Heart left ventricle (tissue), 16 donors: ENCODE data around the gene ZSWIM8. TPM values are rescaled to one million over a fixed set of nuclear protein-coding genes. Genes with fewer than 3 reads are reported as not detected.
A peak's percentile ranks its signal among the peaks of the same experiment; 100 is the strongest.

ENCODE experiments used
- ATAC-seq, 4 donors: fragments of 200-7000 bp; cut with Tn5 transposase; one replicate each; pipeline ENCODE4 v1.9.1; 2020 to 2022; ENCODE audit warnings: moderate library complexity in 4 of 4, mild to moderate bottlenecking in 3 of 4, moderate number of reproducible peaks in 1 of 4
- DNase-seq, 5 donors: peaks; one replicate each; pipeline ENCODE4 v3.0.0-alpha.2; 2020
- H3K27ac ChIP-seq, 12 donors: fragments of 200-600 bp; sonication (generic) in 4 of 12; one replicate each; pipeline versions ENCODE4 v1.5.0 to v1.8.0; 2016 to 2022; ENCODE audit warnings: mild to moderate bottlenecking in 2 of 12
- H3K27me3 ChIP-seq, 9 donors: fragments of 200-600 bp; sonication (generic) in 2 of 9; one replicate each; pipeline versions ENCODE4 v1.5.1 to v1.8.0; 2016 to 2022; ENCODE audit warnings: mild to moderate bottlenecking in 3 of 9
- H3K36me3 ChIP-seq, 9 donors: fragments of 200-600 bp; sonication (generic) in 2 of 9; one replicate each; pipeline versions ENCODE4 v1.5.0 to v1.8.0; 2018 to 2022; ENCODE audit warnings: mild to moderate bottlenecking in 2 of 9
- H3K4me1 ChIP-seq, 12 donors: fragments of 200-600 bp; sonication (generic) in 4 of 12; one replicate each; pipeline versions ENCODE4 v1.5.0 to v1.8.0; 2016 to 2022; ENCODE audit warnings: mild to moderate bottlenecking in 3 of 12
- H3K4me3 ChIP-seq, 12 donors: fragments of 200-600 bp; sonication (generic) in 4 of 12; one replicate each; pipeline versions ENCODE4 v1.5.0 to v1.8.0; 2017 to 2022; ENCODE audit warnings: mild to moderate bottlenecking in 9 of 12, moderate library complexity in 4 of 12
- H3K9me3 ChIP-seq, 12 donors: fragments of 200-600 bp; sonication (generic) in 4 of 12; one replicate each; pipeline versions ENCODE4 v1.5.0 to v1.8.0; 2016 to 2022; ENCODE audit warnings: mild to moderate bottlenecking in 1 of 12
- POLR2A ChIP-seq, 2 donors: fragments of 450-650 bp; IDR thresholded peaks; one replicate each; pipeline ENCODE4 v1.6.1; 2017; ENCODE audit warnings: antibody characterized with exemption in 2 of 2, mild to moderate bottlenecking in 2 of 2, moderate library complexity in 2 of 2
- WGBS, 4 donors: extraction: QIAGEN DNeasy Blood & Tissue Kit in 2 of 4; methylation state at CpG; one replicate each; pipeline versions ENCODE4 v1.1.5 to v1.1.7; 2013 to 2018; 5-methylcytosine and 5-hydroxymethylcytosine counted together
- intact Hi-C, 10 donors: fragments of 100-400 bp; cut with DNase I; formaldehyde crosslinking; loops; one replicate each; pipeline versions ENCODE4 v1.11.1 to v1.14.2; 2022
- polyA plus RNA-seq, 2 donors: library from polyadenylated mRNA; stranded (reverse); fragments of 200-250 nt; gene quantifications; one replicate each; pipeline ENCODE4 v1.2.3, GENCODE V29; 2013
- total RNA-seq, 9 donors: library from RNA; depleted of rRNA in 2 of 9; stranded (reverse); fragments of >200 nt in 2 of 9; fragmentation: NEBNext Ultra II Directional in 3 of 9; extraction: Animal tissue kit (Norgen Biotek cat#: 25700) in 3 of 9; gene quantifications; one replicate each; pipeline versions ENCODE4 v1.1.0 to v1.2.4, GENCODE V29; 2016 to 2023
- TF ChIP-seq, protein P1 (sequence below), 12 donors: fragments of 200-600 bp; sonication (generic) in 4 of 12; IDR thresholded peaks; one replicate each; pipeline versions ENCODE4 v1.5.0 to v1.8.0; 2018 to 2022; ENCODE audit warnings: antibody characterized with exemption in 12 of 12, mild to moderate bottlenecking in 5 of 12
- donor health status: ischemic (EF 13 %, LVEDD 7.1; RV severe dilation, severe dysfunction).
- donor health status: healthy with polysubstance abuse.
- donor health status: DM: no; HTN: yes; CAD: no.
- donor health status: DM: no; HTN: no; CAD: no.
- donor health status: ischemic (EF 25% LVEDD 6.9; RV normal size, moderate dysfunction).
- donor health status: ischemic (EF 25% LVEDD 5.7; RV mildly dilated, moderate dysfunction).
- donor health status: healthy.
- donor health status: DM: yes; HTN: yes; CAD: no.
- donor health status: ischemic (EF 35%, LVEDD 5.7; RV mildly dilated, moderate dysfunction).
- donor health status: nonischemic (EF 11% LVEDD 7.7; RV severe dilation, severe dysfunction).
- donor health status: DM: yes; HTN: yes; CAD: no.
- donor health status: PGD.
- donor health status: ischemic (EF 29% LVEDD 5.4; RV normal size, mild dysfunction).
- donor health status: nonischemic (EF 23%, LVEDD 6.1; RV moderate dilation, normal function).

The ZSWIM8 gene
- total and polyA plus RNA-seq, 11 donors = 37.6 to 69.7 (median 58.0) TPM

DNA sequence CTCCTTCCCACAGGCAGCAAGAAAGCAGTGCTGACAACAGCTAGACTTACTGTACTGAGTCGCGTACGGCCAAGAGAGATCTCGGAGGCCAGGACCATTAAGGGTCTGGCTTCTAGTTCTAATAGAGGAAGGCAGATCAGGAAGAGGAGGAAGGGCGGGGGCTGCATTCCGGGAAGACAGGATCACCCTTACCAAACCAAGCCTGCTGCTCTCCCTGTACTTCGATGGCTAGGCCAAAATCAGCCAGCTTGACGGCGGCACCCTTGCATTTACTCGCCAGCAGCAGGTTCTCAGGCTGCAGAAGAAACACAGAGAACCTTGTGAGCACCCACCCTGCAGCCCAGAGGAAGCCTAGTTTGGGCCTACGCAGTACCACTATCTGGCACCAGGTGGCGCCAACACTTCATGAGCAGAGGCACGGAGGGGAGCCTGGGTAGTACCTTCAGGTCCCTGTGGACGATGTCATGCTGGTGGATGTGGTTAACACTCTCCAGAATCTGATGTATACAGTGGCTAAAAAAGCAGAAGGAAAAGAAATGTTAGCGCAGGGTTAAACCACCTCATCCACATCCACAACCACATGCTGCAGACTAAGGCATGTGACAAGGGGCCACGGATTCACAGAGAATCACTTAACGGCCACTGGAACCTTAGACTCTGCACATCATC lies 63.5 kb downstream of the ZSWIM8 start:
- peak overlapping the region; percentile 7 to 88 (median 61) for H3K27ac ChIP-seq
- no peaks in the 10 kb centered on the region for H3K9me3 ChIP-seq
- peaks cover 0 to 80% (median 48%) of the 10 kb centered on the region in 9 donors for H3K36me3 ChIP-seq
- H3K4me1 ChIP-seq = peaks cover 0 to 29% (median 14%) of the 10 kb centered on the region in 12 donors
- WGBS, 4 donors = 25 to 37% (median 35%) methylated on average over 16 to 17 of the region's 17 CpGs
- peak; percentile 80 to 93 (median 92) for ATAC-seq
- H3K27me3 ChIP-seq = no peaks in the 10 kb centered on the region
- DNase-seq = peak; percentile 81 to 91 (median 84)
- peak overlapping the region in 6 of 12 donors; percentile 8 to 29 (median 16) for H3K4me3 ChIP-seq
- TF ChIP-seq POLR2A (IDR thresholded peaks at IDR 0.05) = no peak
- TF ChIP-seq, protein P1, sequence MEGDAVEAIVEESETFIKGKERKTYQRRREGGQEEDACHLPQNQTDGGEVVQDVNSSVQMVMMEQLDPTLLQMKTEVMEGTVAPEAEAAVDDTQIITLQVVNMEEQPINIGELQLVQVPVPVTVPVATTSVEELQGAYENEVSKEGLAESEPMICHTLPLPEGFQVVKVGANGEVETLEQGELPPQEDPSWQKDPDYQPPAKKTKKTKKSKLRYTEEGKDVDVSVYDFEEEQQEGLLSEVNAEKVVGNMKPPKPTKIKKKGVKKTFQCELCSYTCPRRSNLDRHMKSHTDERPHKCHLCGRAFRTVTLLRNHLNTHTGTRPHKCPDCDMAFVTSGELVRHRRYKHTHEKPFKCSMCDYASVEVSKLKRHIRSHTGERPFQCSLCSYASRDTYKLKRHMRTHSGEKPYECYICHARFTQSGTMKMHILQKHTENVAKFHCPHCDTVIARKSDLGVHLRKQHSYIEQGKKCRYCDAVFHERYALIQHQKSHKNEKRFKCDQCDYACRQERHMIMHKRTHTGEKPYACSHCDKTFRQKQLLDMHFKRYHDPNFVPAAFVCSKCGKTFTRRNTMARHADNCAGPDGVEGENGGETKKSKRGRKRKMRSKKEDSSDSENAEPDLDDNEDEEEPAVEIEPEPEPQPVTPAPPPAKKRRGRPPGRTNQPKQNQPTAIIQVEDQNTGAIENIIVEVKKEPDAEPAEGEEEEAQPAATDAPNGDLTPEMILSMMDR (IDR thresholded peaks at IDR 0.05) = peak; percentile 99 to 100 (median 100)
- intact Hi-C loops = loop anchor here (1.0 to 10.0 kb wide), 5 partner anchors 30 to 236 kb away; no protein-coding TSS in a partner anchor

DNA sequence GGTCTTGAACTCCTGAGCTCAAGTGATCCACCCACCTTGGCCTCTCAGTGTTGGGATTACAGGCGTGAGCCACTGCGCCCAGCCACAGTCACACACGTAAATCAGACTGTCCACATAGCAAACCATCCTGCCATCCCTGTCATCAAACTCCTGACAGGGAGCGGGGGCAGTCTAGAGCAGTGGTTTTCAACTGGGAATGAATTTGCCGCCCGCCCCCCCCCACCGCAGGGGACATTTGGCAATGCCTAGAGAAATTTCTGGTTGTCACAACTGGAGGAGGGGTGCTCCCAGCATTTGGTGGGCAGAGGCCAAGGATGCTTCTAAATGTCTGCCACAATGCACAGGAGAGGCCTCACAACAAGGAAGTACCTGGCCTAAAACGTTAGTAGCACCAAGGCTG lies 64.8 kb downstream of the ZSWIM8 start:
- peaks cover 0 to 82% (median 44%) of the 10 kb centered on the region in 9 donors for H3K36me3 ChIP-seq
- H3K4me1 ChIP-seq = peaks cover 0 to 29% (median 14%) of the 10 kb centered on the region in 12 donors
- peak overlapping the region in 7 of 12 donors; percentile 0 to 88 (median 54) for H3K27ac ChIP-seq
- TF ChIP-seq, protein P1 (IDR thresholded peaks at IDR 0.05) = no peak
- TF ChIP-seq POLR2A (IDR thresholded peaks at IDR 0.05) = no peak
- no peak overlapping the region for H3K4me3 ChIP-seq
- no peak for DNase-seq
- no peaks in the 10 kb centered on the region for H3K9me3 ChIP-seq
- no peak for ATAC-seq
- H3K27me3 ChIP-seq = no peaks in the 10 kb centered on the region
- WGBS, 4 donors = 76 to 91% (median 89%) methylated on average over 8 of the region's 8 CpGs
- intact Hi-C loops = loop anchor here in 1 of 10 donors (2.0 kb wide), 1 partner anchor 91 kb away; no protein-coding TSS in a partner anchor

DNA sequence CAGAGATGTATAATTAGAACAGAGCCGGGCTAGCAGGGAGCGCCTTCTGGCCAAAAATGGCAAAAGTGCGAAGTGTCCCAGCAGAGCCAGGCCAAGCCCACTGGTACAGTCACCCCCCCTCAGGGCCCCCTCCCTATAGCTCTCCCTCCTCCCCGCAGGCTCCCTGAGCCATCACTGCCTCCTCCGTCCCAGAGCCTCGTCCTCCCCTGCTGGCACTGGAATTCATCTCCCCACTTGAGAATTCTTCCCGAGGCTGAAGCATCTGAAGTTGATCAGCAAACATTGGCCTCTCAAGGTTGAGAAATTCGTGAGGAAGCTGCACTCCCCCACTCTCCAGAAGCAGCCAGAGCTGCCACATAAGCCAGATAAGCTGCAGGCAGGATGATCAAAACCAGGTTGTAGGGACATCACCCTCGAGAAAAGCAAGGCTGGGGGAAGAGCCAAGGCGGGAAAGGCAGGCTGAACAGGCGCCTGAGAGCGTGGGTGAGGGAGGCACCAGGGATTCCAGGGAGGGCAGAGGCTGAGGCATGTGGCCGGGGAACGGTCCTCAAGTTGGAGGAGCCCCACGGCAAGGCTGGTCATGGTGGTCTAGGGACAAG lies 65.6 kb downstream of the ZSWIM8 start:
- H3K27ac ChIP-seq = peak overlapping the region in 5 of 12 donors; percentile 32 to 88 (median 56)
- 67 to 70% (median 68%) methylated on average over 15 of the region's 15 CpGs for WGBS, 4 donors
- H3K27me3 ChIP-seq = no peaks in the 10 kb centered on the region
- ATAC-seq (peak in 3 of 4 donors; percentile 20 to 56 (median 38)), DNase-seq (peak in 4 of 5 donors; percentile 33 to 57 (median 44))
- H3K4me1 ChIP-seq = peaks cover 0 to 29% (median 14%) of the 10 kb centered on the region in 12 donors
- no peak overlapping the region for H3K4me3 ChIP-seq
- peaks cover 0 to 82% (median 45%) of the 10 kb centered on the region in 9 donors for H3K36me3 ChIP-seq
- no peaks in the 10 kb centered on the region for H3K9me3 ChIP-seq
- TF ChIP-seq, protein P1 (IDR thresholded peaks at IDR 0.05) = no peak
- intact Hi-C loops = loop anchor here in 1 of 10 donors (2.0 kb wide), 1 partner anchor 90 kb away; no protein-coding TSS in a partner anchor

Other genes with a start within 250 kb of the ZSWIM8 start
- gene USP54, start 194.3 kb upstream of the ZSWIM8 start, total RNA-seq = 10 to 100 TPM; 14.1 to 37.3 (median 20.1) TPM
- gene USP54, start 194.3 kb upstream of the ZSWIM8 start, polyA plus RNA-seq = 10 to 100 TPM in 1 of 2 donors, 1 to 10 TPM in 1; 9.1 to 10.4 TPM
- 1 to 10 TPM in 3 of 9 donors, under 1 TPM in 5, not detected in 1; 0.23 to 2.5 (median 0.74) TPM for gene MYOZ1, start 144.1 kb upstream of the ZSWIM8 start, total RNA-seq
- under 1 TPM; 0.28 to 0.76 TPM for gene MYOZ1, start 144.1 kb upstream of the ZSWIM8 start, polyA plus RNA-seq
- gene SYNPO2L, start 129.6 kb upstream of the ZSWIM8 start, total RNA-seq = 100 to 1,000 TPM; 129 to 649 (median 387) TPM
- 100 to 1,000 TPM in 1 of 2 donors, 10 to 100 TPM in 1; 77.8 to 246 TPM for gene SYNPO2L, start 129.6 kb upstream of the ZSWIM8 start, polyA plus RNA-seq
- gene AGAP5, start 87.5 kb upstream of the ZSWIM8 start, total RNA-seq = 1 to 10 TPM; 1.2 to 6.2 (median 3.3) TPM
- 1 to 10 TPM; 1.4 to 6.0 TPM for gene AGAP5, start 87.5 kb upstream of the ZSWIM8 start, polyA plus RNA-seq
- 10 to 100 TPM; 42.8 to 65.5 (median 49.5) TPM for gene SEC24C, start 41.2 kb upstream of the ZSWIM8 start, total RNA-seq
- gene SEC24C, start 41.2 kb upstream of the ZSWIM8 start, polyA plus RNA-seq = 10 to 100 TPM; 26.4 to 59.6 TPM
- 10 to 100 TPM; 17.3 to 39.8 (median 22.7) TPM for gene CHCHD1, start 3.6 kb upstream of the ZSWIM8 start, total RNA-seq
- 10 to 100 TPM; 76.0 to 77.9 TPM for gene CHCHD1, start 3.6 kb upstream of the ZSWIM8 start, polyA plus RNA-seq
- 10 to 100 TPM in 6 of 9 donors, 1 to 10 TPM in 3; 5.8 to 32.3 (median 12.3) TPM for gene NDST2, start 26.0 kb downstream of the ZSWIM8 start, total RNA-seq
- 1 to 10 TPM; 8.3 to 9.4 TPM for gene NDST2, start 26.0 kb downstream of the ZSWIM8 start, polyA plus RNA-seq
- gene CAMK2G, start 88.9 kb downstream of the ZSWIM8 start, total RNA-seq = 10 to 100 TPM; 10.4 to 18.6 (median 14.7) TPM
- 10 to 100 TPM in 1 of 2 donors, 1 to 10 TPM in 1; 8.0 to 11.3 TPM for gene CAMK2G, start 88.9 kb downstream of the ZSWIM8 start, polyA plus RNA-seq
- 10 to 100 TPM in 5 of 9 donors, 1 to 10 TPM in 4; 7.8 to 68.1 (median 10.3) TPM for gene PLAU, start 125.5 kb downstream of the ZSWIM8 start, total RNA-seq
- 10 to 100 TPM in 1 of 2 donors, 1 to 10 TPM in 1; 3.3 to 11.8 TPM for gene PLAU, start 125.5 kb downstream of the ZSWIM8 start, polyA plus RNA-seq
- 100 to 1,000 TPM; 215 to 543 (median 273) TPM for gene VCL, start 212.5 kb downstream of the ZSWIM8 start, total RNA-seq
- gene VCL, start 212.5 kb downstream of the ZSWIM8 start, polyA plus RNA-seq = 100 to 1,000 TPM in 1 of 2 donors, 10 to 100 TPM in 1; 84.5 to 363 TPM